Muscle of leg (tissue), 11 donors: ENCODE measurements around the gene DCANP1. TPM values are rescaled to one million over a fixed set of nuclear protein-coding genes. Genes with fewer than 3 reads are reported as not detected.

Experiments
- DNase-seq: peaks from one replicate; pipeline ENCODE4 v3.0.0; 2013
- H3K27ac ChIP-seq: one replicate; pipeline ENCODE4 v1.5.1; 2013; ENCODE audit warnings: mild to moderate bottlenecking, low read length, control low read depth
- H3K27me3 ChIP-seq: one replicate; pipeline ENCODE4 v1.6.1; 2013; ENCODE audit warnings: low read length; ENCODE audit not compliant: control insufficient read depth, insufficient read depth
- H3K36me3 ChIP-seq: one replicate; pipeline ENCODE4 v1.6.1; 2013; ENCODE audit warnings: low read length; ENCODE audit not compliant: control insufficient read depth, insufficient read depth
- H3K4me1 ChIP-seq: one replicate; pipeline ENCODE4 v1.6.1; 2013; ENCODE audit warnings: low read length; ENCODE audit not compliant: control insufficient read depth, insufficient read depth
- H3K4me3 ChIP-seq: one replicate; pipeline ENCODE4 v1.5.1; 2013; ENCODE audit warnings: low read length, control low read depth
- H3K9me3 ChIP-seq: replicated peaks from 2 replicates; pipeline ENCODE4 v1.6.1; 2013; ENCODE audit warnings: low read depth, low read length; ENCODE audit not compliant: control insufficient read depth
- WGBS: methylation state at CpG from one replicate; pipeline ENCODE4 v1.1.5; 2013; ENCODE audit warnings: missing lambda C conversion rate; ENCODE audit not compliant: insufficient coverage; 5-methylcytosine and 5-hydroxymethylcytosine counted together
- polyA plus RNA-seq, 8 donors: library from polyadenylated mRNA; unstranded; fragments of 120-200 nt; gene quantifications; one replicate each; pipeline versions ENCODE4 v1.2.1 to v1.2.3, GENCODE V29; 2013; ENCODE audit warnings: inconsistent platforms in 1 of 8, low replicate concordance in 1 of 8; ENCODE audit not compliant: insufficient read length in 8 of 8, insufficient read depth in 1 of 8
- total RNA-seq: library from RNA; stranded (reverse); fragments of 120-200 nt; gene quantifications from one replicate; pipeline ENCODE4 v1.2.4, GENCODE V29; 2013

The DCANP1 gene
- total and polyA plus RNA-seq, 9 donors, result 0.06 to 0.21 (median 0.10) TPM; not detected in 5

- DNase-seq, result no peak
- no peaks in the 10 kb centered on the region for H3K9me3 ChIP-seq
- peaks cover 66% of the 10 kb centered on the region for H3K27me3 ChIP-seq
- H3K4me1 ChIP-seq, result peaks cover 4% of the 10 kb centered on the region
- H3K27ac ChIP-seq, result no peak overlapping the region
- H3K36me3 ChIP-seq, result no peaks in the 10 kb centered on the region
- WGBS, result 83% methylated on average over 3 of the region's 4 CpGs
- no peak overlapping the region for H3K4me3 ChIP-seq
These were observed 20.8 kb upstream of the DCANP1 start for GRCh38 chr5:135467871-135468485.

GRCh38 chr5:135467051-135467625 is 20.0 kb upstream of the DCANP1 start:
- Histone ChIP-seq H3K36me3 (no peaks in the 10 kb centered on the region), H3K9me3 (no peaks in the 10 kb centered on the region), H3K4me3 (no peak overlapping the region), H3K4me1 (peaks cover 4% of the 10 kb centered on the region), H3K27ac (no peak overlapping the region), H3K27me3 (peaks cover 66% of the 10 kb centered on the region)
- 82% methylated on average over 8 of the region's 15 CpGs for WGBS
- no peak for DNase-seq

DNA sequence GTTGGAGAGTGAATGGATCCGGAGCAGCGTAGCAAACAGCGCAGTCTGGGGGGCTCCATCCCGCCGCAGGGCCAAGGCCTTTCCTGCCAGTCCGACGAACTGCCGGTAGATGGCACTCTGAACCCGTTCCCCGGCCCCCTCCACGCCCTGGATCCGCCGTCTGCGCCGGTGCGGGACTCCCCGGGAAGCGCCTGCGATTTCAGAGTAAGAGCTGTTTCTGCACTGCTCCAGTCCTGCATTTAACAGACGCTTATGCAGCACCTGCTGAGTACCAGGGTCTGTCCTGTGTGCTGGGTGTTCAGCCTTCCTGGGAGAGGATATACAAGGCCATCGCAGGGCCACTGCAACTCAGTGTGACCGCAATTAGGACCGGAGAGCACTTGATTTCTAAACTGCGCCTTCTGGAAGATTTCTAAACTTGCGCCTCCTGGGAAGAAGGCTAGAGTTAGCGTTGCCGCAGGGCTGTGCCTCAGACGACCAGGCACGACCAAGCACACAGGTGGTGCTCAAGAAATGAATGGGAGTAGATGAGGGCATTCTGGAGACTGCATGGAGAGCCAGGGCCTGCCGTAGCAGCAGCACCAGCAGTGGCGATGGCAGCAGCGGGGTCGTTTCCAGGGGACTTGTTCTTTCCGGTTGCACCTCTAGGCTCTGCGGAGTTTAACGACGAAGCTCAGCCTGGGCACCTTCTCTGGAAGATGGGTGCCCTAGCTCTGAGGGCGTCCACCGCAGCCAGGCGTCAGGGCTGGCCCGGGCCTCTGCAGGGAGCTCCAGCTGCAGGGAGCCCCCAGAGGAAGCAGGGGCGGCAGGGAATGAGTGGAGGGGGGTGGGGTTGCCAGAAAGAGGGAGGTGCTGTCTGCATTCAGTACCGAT is 19.3 kb upstream of the DCANP1 start:
- 12% methylated on average over 42 of the region's 43 CpGs for WGBS
- Histone ChIP-seq H3K4me3 (no peak overlapping the region), H3K27ac (no peak overlapping the region), H3K9me3 (no peaks in the 10 kb centered on the region), H3K27me3 (peaks cover 65% of the 10 kb centered on the region), H3K36me3 (no peaks in the 10 kb centered on the region), H3K4me1 (peaks cover 4% of the 10 kb centered on the region)
- DNase-seq, result peak; percentile 81

DNA sequence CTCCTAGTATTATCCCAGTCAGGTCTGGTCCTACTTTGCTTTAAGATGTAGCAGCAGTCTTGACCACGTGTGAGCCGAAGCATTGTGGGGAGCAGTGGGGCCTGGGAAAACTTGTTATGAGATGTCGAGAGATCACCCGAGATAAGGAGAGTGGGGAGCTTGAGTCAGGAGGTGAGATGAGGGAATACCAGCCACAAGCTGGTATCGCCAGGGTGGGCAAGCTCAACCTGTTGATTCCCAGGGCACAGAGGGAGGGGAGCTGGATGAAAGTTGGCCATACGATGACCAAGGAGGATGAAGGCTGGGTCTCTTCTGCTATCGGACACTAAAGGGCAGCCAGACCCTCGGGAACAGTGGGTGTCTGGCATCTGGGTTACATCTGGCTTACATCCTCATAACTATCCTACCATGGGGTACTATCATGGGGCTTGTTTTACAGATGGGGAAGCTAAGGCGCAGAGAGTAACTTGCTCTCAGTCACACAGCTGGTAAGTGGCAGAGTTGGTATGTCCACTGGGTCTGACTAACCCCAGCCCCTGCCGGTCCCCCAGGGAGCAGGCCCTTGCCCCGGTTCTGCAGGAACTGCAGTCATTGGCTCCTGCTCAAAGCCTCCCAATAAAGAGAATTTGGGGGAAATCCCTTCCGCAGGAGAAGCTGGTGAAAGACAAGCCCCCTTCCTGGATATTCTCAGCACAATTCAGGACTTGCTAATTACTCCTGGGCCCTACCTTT is 18.4 kb upstream of the DCANP1 start:
- 59% methylated on average over 8 of the region's 12 CpGs for WGBS
- Histone ChIP-seq H3K27ac (no peak overlapping the region), H3K9me3 (no peaks in the 10 kb centered on the region), H3K36me3 (no peaks in the 10 kb centered on the region), H3K4me1 (peaks cover 4% of the 10 kb centered on the region), H3K4me3 (no peak overlapping the region), H3K27me3 (peaks cover 63% of the 10 kb centered on the region)
- no peak for DNase-seq

- Histone ChIP-seq H3K27me3 (peaks cover 73% of the 10 kb centered on the region), H3K9me3 (no peaks in the 10 kb centered on the region), H3K36me3 (no peaks in the 10 kb centered on the region), H3K27ac (no peak overlapping the region), H3K4me1 (peaks cover 13% of the 10 kb centered on the region), H3K4me3 (no peak overlapping the region)
- 9% methylated on average over 5 of the region's 6 CpGs for WGBS
- DNase-seq, result peak; percentile 60
These were observed 15.2 kb upstream of the DCANP1 start for GRCh38 chr5:135462304-135462703.

DNA sequence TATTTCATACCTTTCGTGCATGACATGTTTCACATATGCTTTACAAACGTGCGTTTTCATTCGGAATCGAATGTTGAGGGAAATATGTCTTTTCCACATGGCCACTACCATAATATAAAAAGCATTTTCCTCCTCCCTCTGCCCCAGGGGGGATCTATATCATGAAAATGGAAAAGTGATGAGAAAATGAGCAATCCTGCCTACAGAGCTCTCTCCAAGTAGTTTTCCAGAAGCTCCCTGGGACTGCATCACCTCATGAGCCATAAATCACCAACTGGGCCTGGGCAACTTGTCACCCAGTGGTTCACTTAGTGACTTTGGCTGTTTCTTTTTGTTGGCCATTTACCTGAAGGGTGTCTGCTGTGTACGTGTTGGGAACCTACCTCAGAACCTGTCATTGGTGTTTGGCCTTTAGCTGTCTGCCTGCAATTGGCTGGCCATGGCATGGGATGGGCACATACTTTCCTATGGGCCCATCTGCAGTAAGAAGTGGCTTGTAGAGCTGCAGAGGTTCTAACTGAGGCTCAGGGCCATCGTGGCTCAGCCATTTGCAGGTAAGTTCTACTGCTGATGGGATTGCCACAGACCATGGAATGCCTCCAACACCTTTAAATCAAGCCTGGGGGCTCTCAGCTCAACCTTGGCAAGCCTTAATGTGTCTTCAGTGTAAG is 14.5 kb upstream of the DCANP1 start:
- Histone ChIP-seq H3K36me3 (no peaks in the 10 kb centered on the region), H3K27ac (no peak overlapping the region), H3K27me3 (peaks cover 71% of the 10 kb centered on the region), H3K4me1 (peaks cover 13% of the 10 kb centered on the region), H3K9me3 (no peaks in the 10 kb centered on the region), H3K4me3 (no peak overlapping the region)
- peak; percentile 84 for DNase-seq
- 35% methylated on average over 2 of the region's 7 CpGs for WGBS

DNA sequence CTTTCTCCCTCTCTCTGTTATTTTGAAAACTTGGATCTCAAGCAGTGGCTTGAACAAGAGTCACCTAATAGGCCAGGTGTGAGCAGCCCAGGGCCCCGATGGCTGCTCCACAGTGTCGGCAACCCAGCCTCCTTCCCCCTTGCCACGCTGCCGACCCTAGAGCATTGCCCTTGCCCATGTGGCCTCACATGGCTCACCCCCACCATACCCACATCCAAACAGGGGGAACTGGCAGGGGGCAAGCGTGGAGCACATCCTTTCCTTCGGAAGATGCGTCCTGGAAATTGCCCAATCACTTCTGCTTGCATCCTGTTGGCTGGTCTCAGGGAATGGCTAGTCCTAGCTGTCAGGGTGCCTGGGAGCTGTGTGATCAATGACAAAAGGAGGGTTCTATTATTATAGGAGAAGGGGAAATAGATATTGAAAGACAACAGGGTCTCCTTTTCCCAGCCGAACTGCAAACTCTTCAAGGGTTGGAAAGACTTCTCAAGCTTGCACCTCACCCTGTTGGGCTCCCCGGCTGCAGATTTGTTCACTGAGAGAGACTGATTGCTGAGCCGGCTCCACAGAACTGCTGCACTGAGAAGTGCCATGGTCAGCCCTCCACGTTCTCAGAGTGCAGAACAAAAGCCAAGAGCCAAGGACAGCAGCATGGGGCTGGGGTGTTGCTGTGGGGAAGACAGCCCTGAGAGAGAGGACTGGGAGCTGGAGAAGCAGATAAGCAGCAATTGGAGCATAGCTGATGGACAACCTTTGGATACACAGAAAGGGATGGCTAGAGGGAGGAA is 13.3 kb upstream of the DCANP1 start:
- Histone ChIP-seq H3K36me3 (no peaks in the 10 kb centered on the region), H3K27ac (no peak overlapping the region), H3K9me3 (no peaks in the 10 kb centered on the region), H3K4me1 (peaks cover 9% of the 10 kb centered on the region), H3K4me3 (no peak overlapping the region), H3K27me3 (peaks cover 69% of the 10 kb centered on the region)
- DNase-seq, result no peak
- 67% methylated on average over 8 of the region's 11 CpGs for WGBS

- no peaks in the 10 kb centered on the region for H3K9me3 ChIP-seq
- peaks cover 62% of the 10 kb centered on the region for H3K27me3 ChIP-seq
- H3K36me3 ChIP-seq, result no peaks in the 10 kb centered on the region
- WGBS, result 67% methylated on average over 4 of the region's 5 CpGs
- H3K27ac ChIP-seq, result no peak overlapping the region
- DNase-seq, result no peak
- H3K4me1 ChIP-seq, result peaks cover 9% of the 10 kb centered on the region
- H3K4me3 ChIP-seq, result no peak overlapping the region
These were observed 11.8 kb upstream of the DCANP1 start for GRCh38 chr5:135458921-135459331.

- no peak for DNase-seq
- Histone ChIP-seq H3K27me3 (peaks cover 56% of the 10 kb centered on the region), H3K4me3 (no peak overlapping the region), H3K4me1 (peaks cover 9% of the 10 kb centered on the region), H3K9me3 (no peaks in the 10 kb centered on the region), H3K27ac (no peak overlapping the region), H3K36me3 (no peaks in the 10 kb centered on the region)
- WGBS, result 93% methylated on average over 3 of the region's 4 CpGs
These were observed 11.2 kb upstream of the DCANP1 start for GRCh38 chr5:135458356-135458755.
